OCI-M1 (cell line): ENCODE results near the gene DHX34.

Source experiments
- DNase-seq: peaks from one replicate; lab custom pipeline; 2025; lab: John Stamatoyannopoulos, UW

The DHX34 gene

GRCh38 chr19:47417746-47418691, 68.9 kb downstream of the DHX34 start:
- DNase-seq, result peak; percentile 48

DNA sequence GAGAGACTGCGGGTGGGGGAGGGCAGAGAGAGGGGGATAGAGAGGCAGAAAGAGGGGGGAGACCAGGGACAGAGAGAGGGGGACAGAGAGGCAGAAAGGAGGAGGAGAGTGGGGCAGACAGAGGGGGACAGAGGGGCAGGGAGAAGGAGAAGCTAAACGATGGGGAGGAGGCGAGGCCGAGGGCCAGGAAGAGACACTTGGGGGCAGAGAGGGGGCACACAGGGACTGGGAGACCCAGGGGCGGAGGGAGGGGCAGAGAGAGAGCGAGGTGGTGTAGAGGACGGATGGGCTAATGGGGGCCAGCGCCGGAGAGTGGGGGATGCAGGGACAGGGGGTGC, 69.5 kb downstream of the DHX34 start:
- DNase-seq, result no peak

- DNase-seq, result no peak
Measured at GRCh38 chr19:47419030-47419783, 70.1 kb downstream of the DHX34 start, which contains the start of gene MEIS3. Gene MEIS3, minus strand, starts transcription at chr19:47419527. Its CDS starts 446 bp downstream, at chr19:47419081.

- no peak for DNase-seq
Measured at GRCh38 chr19:47419789-47420188, 70.7 kb downstream of the DHX34 start.

GRCh38 chr19:47421244-47421786, 72.2 kb downstream of the DHX34 start:
- no peak for DNase-seq

- DNase-seq, result no peak
Measured at GRCh38 chr19:47421844-47422395, 72.8 kb downstream of the DHX34 start.

- DNase-seq, result no peak
Measured at GRCh38 chr19:47422417-47423163, 73.5 kb downstream of the DHX34 start.

- DNase-seq, result no peak
Measured at GRCh38 chr19:47423203-47423882, 74.2 kb downstream of the DHX34 start.

- DNase-seq, result peak; percentile 90
Measured at GRCh38 chr19:47427241-47428176, 78.4 kb downstream of the DHX34 start.

- DNase-seq, result peak; percentile 100
Measured at GRCh38 chr19:47428177-47428894, 79.2 kb downstream of the DHX34 start.

GRCh38 chr19:47429140-47429793, 80.2 kb downstream of the DHX34 start:
- DNase-seq, result no peak

DNA sequence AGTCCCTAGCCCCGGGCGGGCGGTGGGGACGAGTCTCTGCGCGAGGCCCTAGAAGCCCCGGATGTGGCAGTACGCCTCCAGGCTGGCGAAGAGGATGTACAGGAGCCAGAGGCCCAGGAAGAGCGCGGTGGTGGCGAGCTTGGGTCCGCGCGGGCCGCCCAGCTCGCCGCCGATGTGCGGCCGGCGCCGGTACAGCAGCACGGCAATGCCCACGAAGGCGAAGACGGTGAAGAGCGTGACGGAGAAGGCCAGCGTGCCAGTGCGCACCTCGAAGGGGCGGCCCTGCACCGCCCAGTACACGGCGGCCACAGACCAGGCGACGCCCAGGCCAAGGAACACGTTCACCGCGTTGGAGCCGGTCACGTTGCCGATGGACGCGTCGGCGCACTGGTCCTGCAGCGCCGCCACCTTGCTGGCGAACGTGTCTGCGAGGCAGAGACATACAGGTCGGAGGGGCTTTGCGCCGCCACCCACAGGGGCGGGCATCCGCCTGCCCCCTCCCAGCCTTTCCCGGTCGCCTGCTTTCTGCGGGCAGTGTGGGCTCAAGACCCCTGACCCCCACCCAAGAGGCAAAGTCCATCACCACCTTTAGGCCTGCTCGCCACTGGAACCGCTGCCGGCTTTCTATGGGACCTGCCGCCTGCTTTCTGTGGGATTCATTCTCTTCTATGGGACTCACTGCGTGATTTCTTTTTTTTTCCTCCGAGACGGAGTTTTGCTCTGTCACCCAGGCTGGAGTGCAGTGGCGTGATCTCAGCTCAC, 81.1 kb downstream of the DHX34 start:
- no peak for DNase-seq

- no peak for DNase-seq
Measured at GRCh38 chr19:47432091-47432490, 83.0 kb downstream of the DHX34 start.
